Measurements from ENCODE around the gene PCBP2.
"Not testable (repeated sequence)": the region's sequence is repeated elsewhere in the genome, so short reads cannot be mapped to it uniquely, and the experiment has no call there.

Gene PCBP2

GRCh38 chr12:53451661-53452158 lies at the start of gene PCBP2:
PCBP2 (plus strand) TSS chr12:53452102; CDS start chr12:53454801, 2,699 bp downstream.
- DNase-seq, result peak; percentile 98

DNA sequence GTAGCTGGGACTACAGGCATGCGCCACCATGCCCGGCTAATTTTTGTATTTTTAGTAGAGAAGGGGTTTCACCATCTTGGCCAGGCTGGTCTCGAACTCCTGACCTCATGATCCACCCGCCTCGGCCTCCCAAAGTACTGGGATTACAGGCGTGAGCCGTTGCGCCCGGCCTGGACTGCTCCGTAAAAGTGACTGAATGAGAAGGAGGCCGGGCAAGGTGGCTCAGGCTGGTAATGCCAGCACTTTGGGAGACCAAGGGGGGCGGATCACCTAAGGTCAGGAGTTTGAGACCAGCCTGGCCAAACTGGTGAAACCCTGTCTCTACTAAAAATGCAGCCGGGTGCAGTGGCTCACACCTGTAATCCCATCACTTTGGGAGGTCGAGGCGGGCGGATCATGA lies 49.6 kb upstream of the PCBP2 start:
- not testable (repeated sequence) for DNase-seq

GRCh38 chr12:53402871-53403270 lies 49.0 kb upstream of the PCBP2 start:
- no peak for DNase-seq

GRCh38 chr12:53410951-53411350 lies 41.0 kb upstream of the PCBP2 start:
- DNase-seq, result no peak

DNA sequence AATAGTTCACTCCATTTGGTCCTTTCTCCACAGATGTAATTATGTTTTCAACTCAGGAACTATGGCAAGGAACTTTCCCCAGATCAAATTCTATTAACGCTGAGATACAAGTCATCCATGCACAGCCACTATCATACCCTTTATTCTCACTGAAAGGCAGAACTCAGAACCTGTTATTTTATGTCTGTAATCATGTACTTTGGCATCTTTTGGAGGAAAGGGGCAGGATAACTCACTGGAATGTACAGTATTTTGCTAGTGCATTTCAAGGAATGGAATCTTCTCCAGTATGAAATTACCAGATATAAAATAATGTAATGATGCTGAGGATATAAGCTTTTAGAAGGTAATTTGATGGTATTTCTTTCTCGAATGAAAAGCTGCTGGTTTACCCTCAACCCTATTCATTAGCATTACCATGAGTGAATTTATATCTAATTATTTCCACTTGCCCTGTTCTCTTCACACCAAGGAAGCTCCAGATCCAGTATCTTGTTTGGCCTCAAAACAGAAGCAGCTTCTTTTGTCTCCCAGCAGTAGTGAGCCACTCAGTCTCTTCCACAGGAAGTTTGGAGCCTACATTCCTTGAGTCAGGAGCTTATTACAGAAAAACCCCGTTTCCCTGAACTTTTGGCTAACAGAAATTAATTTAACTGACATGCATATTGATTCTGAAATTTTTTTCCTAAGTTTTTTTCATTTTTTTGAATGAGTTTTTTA lies 38.3 kb upstream of the PCBP2 start:
- DNase-seq, result no peak

- DNase-seq, result no peak
Measured at GRCh38 chr12:53414756-53415417, 37.0 kb upstream of the PCBP2 start.

GRCh38 chr12:53415752-53416389 lies 36.0 kb upstream of the PCBP2 start:
- DNase-seq, result not testable (repeated sequence)

DNA sequence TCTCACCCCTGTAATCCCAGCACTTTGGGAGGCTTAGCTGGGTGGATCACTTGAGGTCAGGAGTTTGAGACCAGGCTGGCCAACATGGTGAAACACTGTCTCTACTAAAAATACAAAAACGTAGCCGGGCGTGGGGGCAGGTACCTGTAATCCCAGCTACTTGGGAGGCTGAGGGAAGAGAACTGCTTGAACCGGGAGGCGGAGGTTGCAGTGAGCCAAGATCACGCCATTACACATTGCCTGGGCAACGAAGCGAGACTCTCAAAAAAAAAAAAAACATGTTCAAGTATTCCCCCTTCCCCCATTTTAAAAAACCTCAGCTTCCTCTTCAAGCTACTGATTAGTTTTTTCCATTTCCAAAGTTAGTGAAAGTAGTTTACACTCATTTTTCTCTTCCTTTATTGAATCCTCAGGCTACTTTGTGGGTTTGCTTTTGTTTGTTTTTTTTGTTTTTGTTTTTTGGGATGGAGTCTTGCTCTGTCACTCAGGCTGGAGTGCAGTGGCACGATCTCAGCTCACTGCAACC lies 34.5 kb upstream of the PCBP2 start:
- DNase-seq, result not testable (repeated sequence)

GRCh38 chr12:53418221-53418620 lies 33.7 kb upstream of the PCBP2 start:
- no peak for DNase-seq

- no peak for DNase-seq
Measured at GRCh38 chr12:53419756-53420155, 32.1 kb upstream of the PCBP2 start.

GRCh38 chr12:53422247-53422646 lies 29.7 kb upstream of the PCBP2 start:
- not testable (repeated sequence) for DNase-seq

GRCh38 chr12:53423597-53423996 lies 28.3 kb upstream of the PCBP2 start, which contains the start of gene AMHR2:
AMHR2 (plus strand) TSS chr12:53423855; CDS start chr12:53423935, 80 bp downstream.
- no peak for DNase-seq

- DNase-seq, result no peak
Measured at GRCh38 chr12:53424626-53425514, 27.0 kb upstream of the PCBP2 start.

- no peak for DNase-seq
Measured at GRCh38 chr12:53425515-53426150, 26.3 kb upstream of the PCBP2 start.

GRCh38 chr12:53427905-53428594 lies 23.9 kb upstream of the PCBP2 start:
- DNase-seq, result no peak

- no peak for DNase-seq
Measured at GRCh38 chr12:53428741-53429140, 23.2 kb upstream of the PCBP2 start.

DNA sequence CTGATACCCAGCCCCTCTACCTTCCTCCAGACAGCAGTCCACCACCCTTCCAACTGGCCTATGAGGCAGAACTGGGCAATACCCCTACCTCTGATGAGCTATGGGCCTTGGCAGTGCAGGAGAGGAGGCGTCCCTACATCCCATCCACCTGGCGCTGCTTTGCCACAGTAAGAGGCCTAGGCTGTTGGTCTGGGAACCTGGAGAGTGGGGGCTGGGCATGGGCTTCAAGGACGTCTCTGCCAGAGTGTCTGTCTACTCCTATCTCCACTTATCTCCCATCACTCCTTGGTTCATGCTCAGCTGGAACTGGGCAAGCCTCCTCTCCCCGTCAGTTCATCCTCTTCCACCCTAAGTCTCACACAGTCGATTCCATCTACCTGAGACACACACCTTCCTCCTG lies 21.8 kb upstream of the PCBP2 start:
- no peak for DNase-seq

DNA sequence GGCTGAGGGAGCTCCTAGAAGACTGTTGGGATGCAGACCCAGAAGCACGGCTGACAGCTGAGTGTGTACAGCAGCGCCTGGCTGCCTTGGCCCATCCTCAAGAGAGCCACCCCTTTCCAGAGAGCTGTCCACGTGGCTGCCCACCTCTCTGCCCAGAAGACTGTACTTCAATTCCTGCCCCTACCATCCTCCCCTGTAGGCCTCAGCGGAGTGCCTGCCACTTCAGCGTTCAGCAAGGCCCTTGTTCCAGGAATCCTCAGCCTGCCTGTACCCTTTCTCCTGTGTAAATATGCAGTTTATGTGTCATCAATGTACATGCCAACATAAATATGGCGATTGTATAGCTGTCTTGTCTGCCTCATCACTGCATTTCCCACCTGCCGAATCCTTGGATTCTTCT lies 20.7 kb upstream of the PCBP2 start:
- no peak for DNase-seq

GRCh38 chr12:53435326-53435725 lies 16.6 kb upstream of the PCBP2 start:
- not testable (repeated sequence) for DNase-seq

- DNase-seq, result not testable (repeated sequence)
Measured at GRCh38 chr12:53439582-53439981, 12.3 kb upstream of the PCBP2 start.
